HG02885 (cell line): ENCODE measurements around the gene SPPL3.

Source experiments
- ATAC-seq: cut with Tn5 transposase; IDR thresholded peaks from one replicate; pipeline ENCODE4 v1.9.1; 2021; ENCODE audit warnings: mild to moderate bottlenecking; ENCODE audit not compliant: unreplicated experiment, poor library complexity

The SPPL3 gene

DNA sequence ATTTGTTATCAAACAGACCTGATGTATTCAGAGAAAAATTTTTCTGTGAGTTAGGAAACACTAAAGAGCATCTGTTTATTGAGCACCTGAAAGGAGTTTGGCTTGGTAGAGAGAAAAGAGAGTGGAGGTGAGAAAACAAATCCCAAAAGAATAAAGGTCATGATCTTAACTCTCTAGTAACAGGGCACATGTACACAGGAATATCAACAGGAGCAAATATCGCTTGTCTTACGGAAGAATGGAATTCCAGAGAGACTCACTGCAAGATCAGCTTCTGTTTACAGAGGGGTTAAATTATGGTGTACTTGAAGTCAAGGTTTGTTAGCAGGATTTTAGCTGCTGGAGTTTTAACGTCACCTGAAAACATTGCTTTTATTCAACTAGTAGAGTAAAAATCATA is 78.8 kb downstream of the SPPL3 start:
- ATAC-seq = no peak

DNA sequence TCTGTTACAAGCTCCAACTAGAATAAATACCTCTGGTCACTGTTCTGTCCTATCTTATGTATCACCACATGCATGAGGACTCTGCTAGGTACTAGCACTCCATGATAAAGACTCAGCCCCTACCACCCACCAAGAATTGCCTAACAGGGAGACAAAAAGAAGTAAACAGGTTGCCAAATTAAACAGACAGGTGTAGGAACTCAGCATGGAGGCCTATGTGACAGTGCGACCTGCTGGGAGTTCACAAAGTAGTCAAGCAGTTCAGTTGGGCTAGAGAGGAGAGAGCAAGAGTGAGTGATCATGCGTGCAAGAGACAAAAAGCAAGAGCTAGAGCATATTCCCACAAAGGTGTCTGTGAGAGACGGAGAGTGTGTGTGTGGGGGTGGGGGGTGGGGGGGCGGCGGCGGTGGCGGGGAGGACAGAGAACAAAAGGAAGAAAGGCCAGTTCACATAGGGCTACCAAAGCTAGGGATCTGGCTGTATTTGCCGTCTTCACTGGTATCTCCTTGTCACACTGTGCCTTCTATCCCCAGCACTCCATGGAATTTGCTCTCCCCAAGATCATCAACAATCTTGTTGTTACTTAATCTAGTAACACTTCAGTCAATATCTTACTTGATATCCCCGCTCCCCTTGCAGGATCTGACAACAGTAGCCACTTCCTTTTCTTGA is 81.2 kb downstream of the SPPL3 start:
- no peak for ATAC-seq

DNA sequence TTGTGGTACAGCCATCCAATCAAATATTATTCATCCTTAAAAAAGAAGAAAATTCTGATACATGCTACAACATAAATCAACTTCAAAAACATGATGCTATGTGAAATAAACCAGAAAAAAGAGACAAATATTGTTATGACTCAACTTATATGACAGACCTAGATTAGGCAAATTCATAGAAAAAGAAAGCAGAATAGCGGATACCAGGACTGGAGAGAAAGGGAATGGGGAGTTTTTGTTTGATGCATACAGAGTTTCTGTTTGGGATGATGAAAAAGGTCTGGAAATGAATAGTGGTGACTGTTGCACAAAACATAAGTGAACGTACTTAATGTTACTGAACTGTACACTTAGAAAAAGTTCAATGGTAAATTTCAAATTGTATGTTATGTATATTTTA is 82.3 kb downstream of the SPPL3 start:
- ATAC-seq = no peak

DNA sequence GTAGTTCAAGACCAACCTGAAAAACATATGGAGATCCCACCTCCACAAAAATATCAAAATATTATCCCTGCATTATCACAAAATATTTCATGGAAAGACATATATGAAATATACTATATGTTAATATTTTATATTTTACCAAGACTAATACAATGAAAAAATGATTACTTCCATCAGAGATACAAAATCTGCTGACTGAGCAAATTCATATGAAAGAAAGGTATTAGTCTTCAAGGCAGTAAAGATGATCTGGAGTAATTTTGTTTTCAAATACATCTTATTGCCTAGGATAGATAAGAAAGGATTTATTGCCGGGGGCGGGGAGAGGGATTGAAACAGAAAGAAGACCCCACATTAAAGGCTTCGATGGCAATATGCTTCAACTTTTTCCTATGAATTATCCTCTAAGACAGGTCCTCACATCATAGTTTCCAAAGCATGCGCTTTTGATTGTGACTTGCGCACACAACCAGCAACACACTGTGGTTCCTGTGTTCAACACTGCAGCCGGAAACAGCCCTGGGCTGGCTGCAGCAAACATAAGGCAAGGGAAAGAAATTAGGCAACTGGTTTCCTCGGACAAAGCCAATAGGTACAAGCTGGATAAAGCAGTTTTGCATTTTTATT is 83.2 kb downstream of the SPPL3 start:
- no peak for ATAC-seq

DNA sequence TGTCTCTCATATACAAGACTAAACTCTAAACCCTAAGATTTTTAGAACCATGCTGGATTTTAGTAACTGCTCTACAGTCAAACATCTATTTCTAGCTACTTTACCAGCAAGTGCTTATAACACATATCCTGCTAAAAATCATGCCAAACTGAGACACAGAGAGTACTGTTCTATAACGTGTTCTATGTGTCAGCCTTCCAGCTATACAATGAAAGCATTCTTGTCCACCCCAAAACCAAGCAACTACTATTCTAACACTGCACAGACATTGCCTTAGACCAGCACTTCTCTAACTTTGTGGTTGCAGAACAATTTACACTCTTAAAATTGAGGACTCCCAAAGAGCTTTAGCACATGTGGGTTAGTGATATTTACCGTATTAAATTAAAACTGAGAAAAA is 85.7 kb downstream of the SPPL3 start:
- no peak for ATAC-seq

DNA sequence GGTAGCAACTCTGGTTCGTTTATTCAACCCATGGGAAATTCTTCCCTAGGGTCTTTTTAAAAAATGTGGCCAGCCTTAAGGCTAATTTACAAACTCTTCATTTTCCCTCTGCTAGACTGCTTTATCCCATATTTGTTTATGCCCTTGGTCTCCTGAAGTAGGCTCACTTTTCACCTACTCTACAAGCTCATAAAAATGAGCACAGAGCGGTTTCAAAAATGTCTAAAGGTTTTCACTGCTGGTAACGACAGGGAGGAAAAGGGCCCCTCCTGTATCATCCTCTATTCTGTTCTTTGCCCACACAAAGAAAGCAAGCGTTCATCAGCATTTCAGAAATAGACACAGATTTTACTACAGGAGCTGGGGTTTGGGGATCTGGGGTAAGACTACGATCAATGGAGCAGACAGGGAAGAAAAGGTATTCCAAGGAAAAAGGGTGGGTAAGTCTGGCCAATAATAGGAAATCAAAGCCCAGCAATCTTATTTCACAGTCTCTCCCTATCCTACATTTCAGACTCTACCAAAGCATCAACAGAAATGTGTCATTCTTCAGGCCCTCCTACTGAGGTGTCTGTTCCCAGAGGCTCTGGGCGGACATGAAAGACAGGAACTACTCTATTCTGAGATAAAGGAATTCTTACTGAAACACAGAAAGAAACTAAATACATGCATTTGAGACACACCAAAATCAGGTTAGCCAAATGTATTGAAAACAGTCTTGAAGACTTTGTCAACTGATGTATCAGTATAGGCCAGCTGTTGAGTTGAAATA is 86.4 kb downstream of the SPPL3 start:
- ATAC-seq = no peak

DNA sequence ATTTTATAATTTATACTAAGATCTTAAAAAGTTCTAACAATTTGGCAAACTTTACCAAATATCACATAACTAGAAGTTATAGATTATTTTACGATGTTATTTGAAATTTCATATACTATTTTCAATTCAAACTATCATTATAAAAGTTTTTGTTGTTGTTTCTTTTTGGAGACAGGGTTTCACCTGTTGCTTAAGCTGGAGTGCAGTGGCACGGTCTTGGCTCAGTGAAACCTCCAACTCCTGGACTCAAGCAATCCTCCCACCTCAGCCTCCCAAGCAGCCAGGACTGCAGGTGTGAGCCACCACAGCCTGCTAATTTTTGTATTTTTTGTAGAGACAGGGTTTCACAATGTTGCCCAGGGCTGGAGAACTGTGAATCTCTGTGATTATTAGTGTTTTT is 87.8 kb downstream of the SPPL3 start:
- no peak for ATAC-seq

DNA sequence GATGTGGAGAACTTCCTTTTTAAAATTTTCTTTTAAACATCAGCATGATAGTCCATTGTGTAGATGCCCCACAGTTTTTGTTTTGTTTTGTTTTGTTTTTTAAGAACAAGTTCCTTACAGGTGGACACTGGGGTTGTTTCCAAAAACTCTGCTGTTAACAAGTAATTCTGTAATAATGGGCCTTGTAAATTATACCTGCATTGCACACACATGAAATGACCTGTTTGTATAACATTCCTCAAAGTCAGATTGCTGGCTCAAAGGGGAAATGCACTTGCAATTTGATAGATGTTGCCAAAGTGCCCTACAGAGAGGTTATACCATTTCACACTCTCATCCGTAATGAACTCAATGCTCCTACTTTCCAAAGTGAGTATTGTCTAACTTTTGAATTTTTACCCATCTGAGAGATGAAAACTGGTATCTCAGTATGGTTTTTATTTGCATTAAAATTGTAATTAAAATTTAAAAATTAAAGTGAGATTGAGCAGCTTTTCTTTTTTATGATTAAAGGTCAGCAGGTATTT is 89.2 kb downstream of the SPPL3 start:
- no peak for ATAC-seq

DNA sequence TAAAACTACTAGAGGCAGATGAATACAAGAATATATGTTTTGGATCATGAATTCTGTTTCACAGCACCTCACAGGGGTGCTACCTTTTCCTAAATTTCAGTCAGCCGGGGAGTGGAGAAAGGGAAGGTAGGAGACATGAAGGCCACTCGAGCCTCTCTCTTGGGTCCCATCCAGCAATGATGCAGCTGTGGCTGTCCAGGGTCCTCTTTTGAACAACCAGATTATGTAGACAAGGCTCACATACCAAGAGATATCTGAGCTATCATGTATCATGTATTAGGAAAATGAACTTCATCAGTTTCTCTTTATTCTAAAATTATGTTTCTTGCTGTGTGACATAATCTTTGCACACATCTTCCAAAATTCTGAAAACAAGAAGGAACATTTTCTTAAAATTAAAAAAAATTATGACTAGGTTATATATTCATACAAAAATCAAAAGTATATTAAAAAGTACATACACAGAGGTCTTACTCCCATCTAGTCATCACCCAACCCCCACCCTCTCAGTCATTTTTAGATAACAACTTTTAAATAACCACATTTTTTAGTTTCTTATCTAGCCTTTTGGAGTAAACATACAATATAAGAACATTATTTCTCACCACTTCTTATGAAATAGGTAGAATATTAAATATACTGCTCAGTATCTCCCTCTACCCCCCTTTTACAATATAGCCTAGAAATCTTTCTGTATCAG is 89.8 kb downstream of the SPPL3 start:
- no peak for ATAC-seq

DNA sequence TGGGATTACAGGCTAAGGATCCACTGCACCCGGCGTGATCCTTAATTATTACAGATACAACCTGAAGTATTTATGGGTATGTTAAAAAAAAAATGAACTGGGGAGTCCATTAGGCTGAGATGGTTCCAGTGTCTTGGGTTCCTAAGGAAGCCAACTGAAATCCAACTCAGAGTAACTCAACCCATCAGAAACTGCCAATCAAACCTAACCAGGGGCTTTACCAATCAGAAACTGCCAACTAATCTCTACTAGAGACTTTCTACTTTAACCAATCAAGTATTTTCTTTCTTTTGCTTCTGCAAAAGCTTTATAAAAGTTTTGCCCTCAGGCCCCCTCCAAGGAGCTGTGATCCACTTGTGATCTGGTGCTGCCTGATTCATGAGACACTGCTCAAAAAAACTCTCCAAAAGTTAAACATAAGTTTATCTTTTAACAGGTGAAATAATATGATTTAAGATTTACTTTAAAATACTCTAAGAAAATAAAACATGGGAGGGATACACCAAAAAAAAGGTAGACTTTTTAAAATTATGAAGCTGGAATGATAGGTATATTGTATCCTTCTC is 90.5 kb downstream of the SPPL3 start:
- ATAC-seq = no peak

DNA sequence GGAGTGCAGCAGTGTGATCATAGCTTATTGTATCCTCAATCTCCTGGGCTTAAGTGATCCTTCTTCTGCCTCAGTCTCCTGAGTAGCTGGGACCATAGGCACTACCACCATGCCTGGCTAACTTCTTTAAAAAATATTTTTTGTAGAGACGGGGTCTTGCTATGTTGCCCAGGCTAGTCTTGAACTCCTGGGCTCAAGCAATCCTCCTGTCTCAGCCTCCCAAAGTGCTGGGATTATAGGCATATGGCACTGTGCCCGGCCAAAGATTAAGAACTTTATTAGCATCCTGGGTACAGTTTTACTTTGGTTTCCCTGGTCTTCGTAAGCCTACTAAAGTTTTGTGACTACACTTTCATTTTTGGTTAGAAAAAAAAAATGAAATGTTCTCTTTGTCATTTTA is 94.1 kb downstream of the SPPL3 start:
- no peak for ATAC-seq

DNA sequence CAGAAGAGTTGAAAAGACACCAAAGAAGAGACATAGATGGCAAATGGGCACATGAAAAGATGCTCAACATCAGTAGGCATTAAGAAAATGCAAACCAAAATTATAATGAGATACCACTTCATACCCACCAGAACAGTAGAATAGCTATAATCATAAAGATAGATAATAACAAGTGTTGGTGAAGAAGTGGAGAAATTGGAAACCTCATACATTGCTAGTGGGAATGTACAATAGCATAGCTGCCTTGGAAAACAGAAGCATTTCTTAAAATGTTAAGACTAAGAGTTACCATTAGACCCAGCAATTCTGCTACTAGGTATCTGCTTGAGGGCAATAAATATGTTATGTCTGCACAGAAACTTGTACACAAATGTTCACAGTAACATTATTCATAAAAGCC is 99.7 kb downstream of the SPPL3 start:
- ATAC-seq = no peak

DNA sequence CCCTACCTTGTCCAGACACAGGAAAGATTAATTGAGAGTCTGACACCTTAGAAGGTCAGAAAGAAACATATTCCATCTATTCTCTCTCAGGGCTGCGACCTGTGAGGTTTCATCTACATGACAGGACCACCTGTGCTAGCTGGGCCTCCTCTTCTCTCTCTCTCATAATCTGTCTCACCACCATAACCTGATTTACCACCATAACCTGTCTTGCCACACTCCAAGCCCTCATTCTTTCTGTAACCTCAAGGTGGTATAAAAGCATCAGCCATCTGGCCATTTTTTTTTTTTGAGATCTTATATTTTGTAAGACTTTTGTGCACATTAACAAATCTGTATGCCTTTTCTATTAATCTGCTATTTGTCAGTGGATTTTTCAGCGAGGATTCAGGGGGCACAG is 103.0 kb downstream of the SPPL3 start:
- ATAC-seq = no peak

DNA sequence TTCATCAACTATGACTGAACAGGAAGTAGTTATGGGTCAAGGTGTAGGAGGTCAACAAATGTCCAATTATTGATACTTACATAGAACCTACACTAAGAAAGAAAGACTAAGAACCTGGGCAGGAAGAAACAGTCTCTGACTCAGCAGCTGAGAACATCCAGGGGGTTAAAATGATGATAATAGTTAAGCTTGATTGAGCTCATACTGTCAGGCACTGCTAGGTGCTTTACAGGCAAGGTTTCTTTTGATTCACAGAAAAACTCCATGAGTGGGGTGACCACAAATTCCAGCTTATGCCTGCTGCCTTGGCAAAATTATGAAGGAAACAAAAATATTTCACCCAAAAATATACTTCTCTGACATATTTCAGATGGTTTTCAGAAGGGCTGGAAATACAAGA is 103.5 kb downstream of the SPPL3 start:
- ATAC-seq = no peak

DNA sequence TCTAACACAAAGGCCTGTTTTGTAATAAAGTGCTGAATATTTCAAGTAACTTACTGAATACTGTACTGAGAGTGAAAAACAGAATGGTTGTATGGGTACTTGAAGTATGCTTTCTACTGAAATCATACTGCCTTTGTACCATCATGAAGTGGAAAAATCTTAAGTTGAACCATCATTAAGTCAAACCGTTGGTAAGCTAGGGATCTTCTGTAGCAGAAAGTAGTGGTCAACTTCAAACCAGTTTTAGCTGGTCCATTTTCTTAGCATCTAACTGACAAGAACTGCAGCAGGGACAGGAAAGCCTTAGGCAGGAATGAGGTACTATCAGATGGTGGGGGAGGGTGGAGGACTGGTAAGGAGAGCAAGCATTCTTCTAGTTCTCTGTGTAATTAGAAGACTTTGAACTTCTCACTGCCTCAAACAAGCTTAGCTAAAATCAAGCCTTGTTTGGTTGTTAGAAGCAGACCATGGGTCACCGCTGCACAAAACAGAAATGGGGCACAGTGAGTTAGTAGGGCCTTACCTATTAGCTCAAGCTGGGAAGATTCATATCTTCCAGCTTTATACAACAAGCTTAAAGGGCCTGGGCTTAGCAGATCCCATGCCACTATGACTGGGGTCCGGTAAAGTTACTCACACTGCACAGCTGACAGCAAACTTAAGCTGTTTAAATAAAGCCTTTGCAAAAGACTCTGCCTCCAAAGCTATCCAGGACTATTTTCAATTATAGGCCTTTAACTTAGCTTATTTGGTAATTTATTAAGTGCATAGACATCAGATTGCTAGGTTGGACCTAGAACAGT is 104.7 kb downstream of the SPPL3 start:
- ATAC-seq = no peak

DNA sequence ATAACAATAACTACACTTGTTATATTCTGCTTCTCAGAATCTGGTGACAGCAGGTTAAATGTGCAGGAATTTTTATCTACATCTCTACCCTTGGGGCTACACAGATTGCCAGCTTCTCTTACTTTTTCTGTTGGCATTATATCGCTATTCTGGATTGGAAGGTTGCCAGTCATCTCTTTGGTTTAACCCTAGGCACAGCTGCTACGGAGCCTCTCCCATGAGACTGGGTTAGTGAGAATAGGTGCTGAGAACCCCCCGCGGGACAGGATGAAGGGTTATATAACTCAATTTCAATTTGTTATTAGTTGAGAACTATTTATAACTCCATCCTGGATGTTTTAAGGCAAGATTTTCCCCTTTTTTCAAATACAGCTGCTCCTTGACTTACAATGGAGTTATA is 105.5 kb downstream of the SPPL3 start:
- ATAC-seq = no peak

DNA sequence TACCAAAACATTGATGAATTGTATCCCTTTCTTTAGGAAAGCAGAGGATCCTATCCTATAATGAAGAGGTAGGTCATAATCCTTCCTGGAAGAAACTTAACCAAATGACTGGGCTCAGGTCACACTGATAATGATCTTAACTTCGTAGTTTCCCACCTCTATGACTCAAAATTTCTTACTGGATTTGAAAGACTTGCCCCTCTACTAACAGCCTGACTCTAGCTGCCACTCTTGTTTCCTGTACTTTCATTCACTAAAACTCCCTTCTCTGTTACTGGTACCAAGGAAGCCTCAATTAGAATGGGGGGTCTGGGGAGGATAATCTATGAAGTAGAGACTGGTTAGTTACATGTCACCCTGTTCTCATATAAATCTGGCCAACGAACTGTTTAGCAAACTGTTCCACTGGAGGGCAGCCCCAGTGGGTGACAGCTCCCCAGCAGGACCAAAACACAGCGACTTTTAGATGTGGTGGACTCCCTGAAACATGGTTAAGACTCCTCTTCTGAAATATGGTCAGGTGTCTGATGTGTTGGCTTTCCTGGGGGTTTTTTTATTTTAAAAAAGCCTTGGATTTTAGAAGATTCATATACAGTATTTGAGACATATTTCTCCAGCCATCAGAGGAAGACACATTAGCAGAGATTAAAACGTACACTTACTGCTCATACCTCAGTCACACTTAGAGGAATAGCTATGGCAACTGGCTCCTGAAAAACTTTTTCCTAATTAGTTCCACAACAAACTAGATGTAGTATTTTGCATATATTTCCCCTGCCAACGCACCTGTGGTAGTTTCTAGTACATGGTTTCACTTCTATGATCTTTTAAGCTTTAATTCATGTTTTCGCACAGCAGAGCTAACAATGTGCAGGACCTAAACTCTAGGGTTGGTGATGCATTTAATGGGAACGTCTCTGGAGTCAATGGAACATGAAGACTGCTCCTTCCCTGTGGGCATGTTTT is 106.2 kb downstream of the SPPL3 start:
- ATAC-seq = no peak

DNA sequence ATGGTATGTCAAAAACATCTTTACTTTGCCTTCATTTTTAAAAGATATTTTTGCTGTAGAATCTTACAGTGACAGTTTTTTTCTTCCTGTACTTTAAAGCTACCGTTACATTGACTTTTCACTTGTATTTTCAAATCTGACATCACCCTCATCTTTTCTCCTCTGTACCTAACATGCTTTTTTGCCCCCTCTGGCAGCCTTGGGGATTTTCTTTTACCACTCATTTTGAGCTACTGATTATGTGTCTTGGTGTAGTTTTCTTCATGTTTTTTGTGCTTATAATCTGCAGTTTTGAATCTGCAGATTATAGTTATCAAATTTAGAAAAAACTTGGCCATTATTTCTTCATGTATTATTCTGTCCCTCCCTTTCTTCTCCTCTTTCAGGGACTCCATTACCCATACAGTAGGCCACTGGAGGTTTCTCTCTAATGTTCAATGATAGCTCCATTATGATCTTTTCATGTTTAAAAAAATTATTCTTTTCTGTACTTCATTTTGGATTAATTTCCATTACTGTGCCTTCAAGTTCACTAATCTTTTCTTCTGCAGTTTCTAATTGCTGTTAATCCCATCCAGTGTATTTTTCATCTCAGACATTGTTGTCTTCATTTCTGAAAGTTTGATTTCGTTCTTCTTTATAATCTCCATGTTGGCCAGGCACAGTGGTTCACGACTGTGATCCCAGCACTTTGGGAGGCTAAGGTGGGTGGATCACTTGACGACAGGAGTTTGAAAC is 108.5 kb downstream of the SPPL3 start:
- no peak for ATAC-seq
